Effector memory CD8-positive, alpha-beta T cell (primary cell): ENCODE data around the gene KRT33B.
"Not testable (repeated sequence)": the region's sequence is repeated elsewhere in the genome, so short reads cannot be mapped to it uniquely, and the experiment has no call there.

Source experiments
- ATAC-seq: fragments of 150-1000 bp; cut with Tn5 transposase; replicated peaks from 2 replicates; pipeline ENCODE4 v1.10.0; 2021; ENCODE audit warnings: mild to moderate bottlenecking, moderate library complexity
- DNase-seq, 3 experiments: peaks; one replicate each; pipeline ENCODE4 v3.0.0; 2021
- H3K27ac Mint-ChIP-seq, 2 donors: one replicate each; pipeline ENCODE4 v1.8.0; 2022; ENCODE audit warnings: mild to moderate bottlenecking in 2 of 2, mixed read lengths in 2 of 2, moderate library complexity in 2 of 2
- H3K27me3 Mint-ChIP-seq, 2 donors: one replicate each; pipeline ENCODE4 v1.8.0; 2022; ENCODE audit warnings: mixed read lengths in 2 of 2
- H3K36me3 Mint-ChIP-seq: one replicate; pipeline ENCODE4 v1.8.0; 2022; ENCODE audit warnings: mild to moderate bottlenecking, moderate library complexity, mixed read lengths; ENCODE audit not compliant: insufficient read depth
- H3K4me1 Mint-ChIP-seq, 2 donors: one replicate each; pipeline ENCODE4 v1.8.0; 2022; ENCODE audit warnings: low read depth in 2 of 2, mixed read lengths in 2 of 2
- H3K4me3 Mint-ChIP-seq, 2 donors: one replicate each; pipeline ENCODE4 v1.8.0; 2022; ENCODE audit warnings: mild to moderate bottlenecking in 2 of 2, mixed read lengths in 2 of 2, moderate library complexity in 2 of 2
- H3K9me3 Mint-ChIP-seq, 2 donors: one replicate each; pipeline ENCODE4 v1.8.0; 2022; ENCODE audit warnings: mixed read lengths in 2 of 2

The KRT33B gene

GRCh38 chr17:41386227-41386626 lies 16.6 kb upstream of the KRT33B start:
- Mint-ChIP-seq H3K36me3 (no peaks in the 10 kb centered on the region), H3K4me1 (no peaks in the 10 kb centered on the region), H3K9me3 (peaks cover 6 to 8% of the 10 kb centered on the region in 2 donors), H3K27ac (no peak overlapping the region), H3K27me3 (peaks cover 48 to 69% of the 10 kb centered on the region in 2 donors), H3K4me3 (no peak overlapping the region)
- ATAC-seq (no peak), DNase-seq (no peak)

GRCh38 chr17:41383690-41384089 lies 14.1 kb upstream of the KRT33B start:
- ATAC-seq = no peak
- Mint-ChIP-seq H3K27me3 (peaks cover 37 to 57% of the 10 kb centered on the region in 2 donors), H3K27ac (no peak overlapping the region)

GRCh38 chr17:41382394-41382793 lies 12.8 kb upstream of the KRT33B start:
- H3K4me1 Mint-ChIP-seq = no peaks in the 10 kb centered on the region
- H3K4me3 Mint-ChIP-seq = no peak overlapping the region
- ATAC-seq = no peak
- H3K36me3 Mint-ChIP-seq = no peaks in the 10 kb centered on the region
- no peak overlapping the region for H3K27ac Mint-ChIP-seq
- no peak for DNase-seq
- H3K9me3 Mint-ChIP-seq = peaks cover 5 to 8% of the 10 kb centered on the region in 2 donors
- peaks cover 27 to 48% of the 10 kb centered on the region in 2 donors for H3K27me3 Mint-ChIP-seq

More at GRCh38 chr17:41383690-41384089, 14.1 kb upstream of the KRT33B start:
- H3K36me3 Mint-ChIP-seq = no peaks in the 10 kb centered on the region
- peaks cover 6 to 8% of the 10 kb centered on the region in 2 donors for H3K9me3 Mint-ChIP-seq
- no peaks in the 10 kb centered on the region for H3K4me1 Mint-ChIP-seq
- DNase-seq = no peak
- H3K4me3 Mint-ChIP-seq = no peak overlapping the region

GRCh38 chr17:41381943-41382342 lies 12.3 kb upstream of the KRT33B start, which contains the start of gene KRT34:
Gene KRT34, minus strand, starts transcription at chr17:41382306. Its CDS starts 60 bp downstream, at chr17:41382246.
- ATAC-seq, H3K4me3 Mint-ChIP-seq, H3K9me3 Mint-ChIP-seq, H3K27ac Mint-ChIP-seq, DNase-seq, H3K4me1 Mint-ChIP-seq, H3K36me3 Mint-ChIP-seq: not testable (repeated sequence)
- peaks cover 24 to 46% of the 10 kb centered on the region in 2 donors for H3K27me3 Mint-ChIP-seq

- H3K4me3 Mint-ChIP-seq, H3K9me3 Mint-ChIP-seq, DNase-seq, H3K4me1 Mint-ChIP-seq, ATAC-seq, H3K36me3 Mint-ChIP-seq, H3K27ac Mint-ChIP-seq: not testable (repeated sequence)
- H3K27me3 Mint-ChIP-seq = peaks cover 24 to 39% of the 10 kb centered on the region in 2 donors
These were observed 10.5 kb upstream of the KRT33B start for GRCh38 chr17:41380091-41380490.

- DNase-seq = no peak
- no peak overlapping the region for H3K27ac Mint-ChIP-seq
- H3K27me3 Mint-ChIP-seq = peaks cover 24 to 30% of the 10 kb centered on the region in 2 donors
- no peaks in the 10 kb centered on the region for H3K36me3 Mint-ChIP-seq
- no peak overlapping the region for H3K4me3 Mint-ChIP-seq
- peaks cover 0 to 3% of the 10 kb centered on the region in 2 donors for H3K9me3 Mint-ChIP-seq
- H3K4me1 Mint-ChIP-seq = no peaks in the 10 kb centered on the region
- ATAC-seq = no peak
These were observed 7.9 kb upstream of the KRT33B start for GRCh38 chr17:41377546-41377945.

- Mint-ChIP-seq H3K9me3 (no peaks in the 10 kb centered on the region), H3K36me3 (no peaks in the 10 kb centered on the region), H3K27me3 (peaks cover 0 to under 1% of the 10 kb centered on the region in 2 donors), H3K4me1 (no peaks in the 10 kb centered on the region), H3K27ac (no peak overlapping the region), H3K4me3 (no peak overlapping the region)
- DNase-seq (no peak), ATAC-seq (no peak)
These were observed 590 bp downstream of the KRT33B start for GRCh38 chr17:41369023-41369422.

GRCh38 chr17:41367426-41368075 lies 2.1 kb downstream of the KRT33B start:
- Mint-ChIP-seq H3K4me3 (no peak overlapping the region), H3K36me3 (no peaks in the 10 kb centered on the region), H3K4me1 (no peaks in the 10 kb centered on the region), H3K27me3 (no peaks in the 10 kb centered on the region), H3K9me3 (no peaks in the 10 kb centered on the region), H3K27ac (peak overlapping the region in 1 of 2 donors; percentile 23)
- ATAC-seq (no peak), DNase-seq (no peak)

- ATAC-seq = no peak
- no peak overlapping the region for H3K27ac Mint-ChIP-seq
- no peak overlapping the region for H3K4me3 Mint-ChIP-seq
- H3K27me3 Mint-ChIP-seq = no peaks in the 10 kb centered on the region
- DNase-seq = no peak
- H3K9me3 Mint-ChIP-seq = no peaks in the 10 kb centered on the region
- H3K36me3 Mint-ChIP-seq = no peaks in the 10 kb centered on the region
- no peaks in the 10 kb centered on the region for H3K4me1 Mint-ChIP-seq
These were observed 3.5 kb downstream of the KRT33B start for GRCh38 chr17:41366070-41366469.

- peak overlapping the region in 1 of 2 donors; percentile 15 for H3K27ac Mint-ChIP-seq
These were observed 5.7 kb downstream of the KRT33B start for GRCh38 chr17:41363881-41364280.

GRCh38 chr17:41360296-41360995 lies 9.2 kb downstream of the KRT33B start:
- no peaks in the 10 kb centered on the region for H3K9me3 Mint-ChIP-seq
- H3K4me3 Mint-ChIP-seq = no peak overlapping the region
- ATAC-seq (no peak), DNase-seq (no peak)
- H3K27me3 Mint-ChIP-seq = no peaks in the 10 kb centered on the region
- no peaks in the 10 kb centered on the region for H3K36me3 Mint-ChIP-seq
- no peak overlapping the region for H3K27ac Mint-ChIP-seq
- H3K4me1 Mint-ChIP-seq = no peaks in the 10 kb centered on the region

More at GRCh38 chr17:41363881-41364280, 5.7 kb downstream of the KRT33B start:
- H3K36me3 Mint-ChIP-seq = no peaks in the 10 kb centered on the region
- no peaks in the 10 kb centered on the region for H3K27me3 Mint-ChIP-seq
- no peak for ATAC-seq
- H3K4me1 Mint-ChIP-seq = no peaks in the 10 kb centered on the region
- no peaks in the 10 kb centered on the region for H3K9me3 Mint-ChIP-seq
- no peak for DNase-seq
- H3K4me3 Mint-ChIP-seq = no peak overlapping the region

- peaks cover 5 to 10% of the 10 kb centered on the region in 2 donors for H3K4me1 Mint-ChIP-seq
- ATAC-seq (no peak), DNase-seq (no peak)
- peaks cover 11 to 16% of the 10 kb centered on the region in 2 donors for H3K27me3 Mint-ChIP-seq
- H3K9me3 Mint-ChIP-seq = no peaks in the 10 kb centered on the region
- H3K4me3 Mint-ChIP-seq = no peak overlapping the region
- H3K36me3 Mint-ChIP-seq = no peaks in the 10 kb centered on the region
- no peak overlapping the region for H3K27ac Mint-ChIP-seq
These were observed 15.1 kb downstream of the KRT33B start for GRCh38 chr17:41354536-41354935.

- H3K36me3 Mint-ChIP-seq = no peaks in the 10 kb centered on the region
- H3K9me3 Mint-ChIP-seq = no peaks in the 10 kb centered on the region
- H3K4me1 Mint-ChIP-seq = peaks cover 7 to 10% of the 10 kb centered on the region in 2 donors
- no peak for DNase-seq
- ATAC-seq = no peak
- peaks cover 11 to 16% of the 10 kb centered on the region in 2 donors for H3K27me3 Mint-ChIP-seq
- no peak overlapping the region for H3K27ac Mint-ChIP-seq
- no peak overlapping the region for H3K4me3 Mint-ChIP-seq
These were observed 16.8 kb downstream of the KRT33B start for GRCh38 chr17:41352597-41353366.
